Smooth muscle cell (in vitro differentiated cells): ENCODE measurements around the gene MRPL46. TPM values are rescaled to one million over a fixed set of nuclear protein-coding genes. Genes with fewer than 3 reads are reported as not detected.

ENCODE experiments used
- DNase-seq: peaks from one replicate; lab custom pipeline; 2025; ENCODE audit not compliant: unreplicated experiment; lab: John Stamatoyannopoulos, UW
- H2AFZ ChIP-seq: fragments of 200-600 bp; sonication (generic); 2 replicates; pipeline ENCODE4 v1.6.0; 2016; ENCODE audit warnings: antibody characterized with exemption, low read depth, mild to moderate bottlenecking
- H3F3A ChIP-seq: fragments of 200-600 bp; sonication (generic); 2 replicates; pipeline ENCODE4 v1.6.0; 2017; ENCODE audit warnings: antibody characterized with exemption, low read depth
- H3K27ac ChIP-seq: fragments of 200-600 bp; sonication (generic); 2 replicates; pipeline ENCODE4 v1.5.1; 2016; ENCODE audit warnings: low read depth, mild to moderate bottlenecking
- H3K27me3 ChIP-seq: fragments of 200-600 bp; sonication (generic); 2 replicates; pipeline ENCODE4 v1.6.1; 2016; ENCODE audit warnings: low read depth, mild to moderate bottlenecking
- H3K36me3 ChIP-seq: fragments of 200-600 bp; sonication (generic); 2 replicates; pipeline ENCODE4 v1.5.1; 2016; ENCODE audit warnings: low read depth
- H3K4me1 ChIP-seq: fragments of 200-600 bp; sonication (generic); 2 replicates; pipeline ENCODE4 v1.5.1; 2016; ENCODE audit warnings: low read depth
- H3K4me2 ChIP-seq: fragments of 200-600 bp; sonication (generic); 2 replicates; pipeline ENCODE4 v1.6.0; 2016; ENCODE audit warnings: mild to moderate bottlenecking
- H3K4me3 ChIP-seq: fragments of 200-600 bp; sonication (generic); 2 replicates; pipeline ENCODE4 v1.5.1; 2016; ENCODE audit warnings: mild to moderate bottlenecking
- H3K79me2 ChIP-seq: fragments of 200-600 bp; sonication (generic); 2 replicates; pipeline ENCODE4 v1.6.0; 2016; ENCODE audit warnings: low read depth, mild to moderate bottlenecking
- H3K9ac ChIP-seq: fragments of 200-600 bp; sonication (generic); 2 replicates; pipeline ENCODE4 v1.6.0; 2016; ENCODE audit warnings: low read depth
- H3K9me3 ChIP-seq: fragments of 200-600 bp; sonication (generic); replicated peaks from 2 replicates; pipeline ENCODE4 v1.5.1; 2016; ENCODE audit warnings: low read depth
- H4K20me1 ChIP-seq: fragments of 200-600 bp; sonication (generic); 2 replicates; pipeline ENCODE4 v1.6.0; 2016; ENCODE audit warnings: low read depth
- WGBS: methylation state at CpG from one replicate; pipeline ENCODE4 v1.1.7; 2016; ENCODE audit warnings: low lambda C conversion rate; 5-methylcytosine and 5-hydroxymethylcytosine counted together
- polyA plus RNA-seq: library from polyadenylated mRNA; unstranded; fragments of >200 nt; fragmentation: Nextera tagmentation; extraction: Ambion mirVana; gene quantifications from 2 replicates; pipeline ENCODE4 v1.2.1, GENCODE V29; 2016
- total RNA-seq: library from RNA; depleted of rRNA; stranded (reverse); fragments of >200 nt; gene quantifications from 2 replicates; pipeline ENCODE4 v1.2.3, GENCODE V29; 2014
- TF ChIP-seq, protein P1 (sequence below): fragments of 200-600 bp; sonication (generic); IDR thresholded peaks from 2 replicates; pipeline ENCODE4 v1.5.1; 2017; ENCODE audit warnings: borderline replicate concordance, mild to moderate bottlenecking, antibody characterized with exemption; ENCODE audit not compliant: insufficient read depth, poor library complexity, severe bottlenecking

MRPL46 gene
- total and polyA plus RNA-seq, 2 experiments from 2014 or later = 17.1 to 31.0 TPM

DNA sequence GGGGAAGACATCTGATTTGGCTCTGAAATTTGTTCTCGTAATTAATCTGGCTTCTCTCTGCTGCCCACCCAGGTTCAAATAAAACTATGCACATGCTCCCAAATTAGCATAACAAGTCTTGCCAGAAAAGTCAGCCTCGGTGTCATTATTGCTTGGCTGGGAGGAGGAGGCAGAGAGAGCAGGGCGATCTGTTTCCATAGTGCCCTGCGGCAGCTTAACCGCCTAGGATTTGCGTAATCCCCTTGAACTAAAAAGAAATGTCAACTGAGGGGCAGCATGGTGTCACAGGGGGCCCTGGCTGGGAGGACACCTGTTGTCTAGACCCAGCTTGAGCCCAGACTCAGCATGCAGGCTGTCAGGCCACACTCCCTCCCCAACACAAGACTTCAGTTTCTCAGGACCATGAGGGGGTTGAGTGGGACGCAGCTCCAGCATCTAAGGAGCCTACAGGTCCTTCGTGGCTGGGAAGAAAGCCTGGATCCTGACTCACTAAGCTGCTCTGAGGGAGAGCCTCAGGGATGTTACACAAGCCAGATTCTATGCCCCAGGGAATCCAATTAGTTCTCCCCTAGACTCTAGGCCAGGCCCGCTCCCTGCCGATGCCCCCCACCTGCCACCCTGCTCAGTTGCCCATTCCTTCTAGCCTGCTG is 17.6 kb upstream of the MRPL46 start:
- Histone ChIP-seq H3K27me3 (no peaks in the 10 kb centered on the region), H3K36me3 (no peaks in the 10 kb centered on the region), H3K4me2 (peak overlapping the region; percentile 22), H3K4me1 (peaks cover 21% of the 10 kb centered on the region), H3K79me2 (no peaks in the 10 kb centered on the region), H2AFZ (no peak overlapping the region), H4K20me1 (no peaks in the 10 kb centered on the region), H3K27ac (peak overlapping the region; percentile 21), H3K9me3 (no peaks in the 10 kb centered on the region), H3F3A (no peaks in the 10 kb centered on the region), H3K4me3 (no peak overlapping the region), H3K9ac (no peak overlapping the region)
- no peak for DNase-seq
- TF ChIP-seq, protein P1, sequence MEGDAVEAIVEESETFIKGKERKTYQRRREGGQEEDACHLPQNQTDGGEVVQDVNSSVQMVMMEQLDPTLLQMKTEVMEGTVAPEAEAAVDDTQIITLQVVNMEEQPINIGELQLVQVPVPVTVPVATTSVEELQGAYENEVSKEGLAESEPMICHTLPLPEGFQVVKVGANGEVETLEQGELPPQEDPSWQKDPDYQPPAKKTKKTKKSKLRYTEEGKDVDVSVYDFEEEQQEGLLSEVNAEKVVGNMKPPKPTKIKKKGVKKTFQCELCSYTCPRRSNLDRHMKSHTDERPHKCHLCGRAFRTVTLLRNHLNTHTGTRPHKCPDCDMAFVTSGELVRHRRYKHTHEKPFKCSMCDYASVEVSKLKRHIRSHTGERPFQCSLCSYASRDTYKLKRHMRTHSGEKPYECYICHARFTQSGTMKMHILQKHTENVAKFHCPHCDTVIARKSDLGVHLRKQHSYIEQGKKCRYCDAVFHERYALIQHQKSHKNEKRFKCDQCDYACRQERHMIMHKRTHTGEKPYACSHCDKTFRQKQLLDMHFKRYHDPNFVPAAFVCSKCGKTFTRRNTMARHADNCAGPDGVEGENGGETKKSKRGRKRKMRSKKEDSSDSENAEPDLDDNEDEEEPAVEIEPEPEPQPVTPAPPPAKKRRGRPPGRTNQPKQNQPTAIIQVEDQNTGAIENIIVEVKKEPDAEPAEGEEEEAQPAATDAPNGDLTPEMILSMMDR = no peak
- 26% methylated on average over 10 of the region's 10 CpGs for WGBS

DNA sequence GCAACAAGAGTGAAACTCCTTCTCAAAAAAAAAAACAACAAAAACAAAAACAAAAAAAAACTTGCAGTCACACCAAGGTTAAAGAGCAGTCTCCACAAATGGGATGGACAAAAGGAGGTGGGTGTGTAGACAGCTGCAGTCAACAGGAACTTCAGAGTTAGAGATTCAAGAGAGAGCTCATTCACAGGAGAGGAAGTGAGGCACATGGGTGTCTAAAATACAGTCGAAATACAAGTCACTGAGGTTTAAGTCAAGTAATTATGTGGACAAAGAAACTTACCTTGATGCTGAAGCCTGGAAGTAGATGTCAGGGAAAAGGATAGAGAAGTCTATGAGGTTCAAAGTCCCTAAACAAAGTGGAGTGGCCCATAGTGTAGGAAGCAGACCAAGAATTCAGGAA is 15.1 kb upstream of the MRPL46 start:
- Histone ChIP-seq H3K4me2 (no peak overlapping the region), H2AFZ (no peak overlapping the region), H3F3A (no peaks in the 10 kb centered on the region), H3K36me3 (no peaks in the 10 kb centered on the region), H3K4me3 (no peak overlapping the region), H3K27ac (no peak overlapping the region), H3K4me1 (peaks cover 18% of the 10 kb centered on the region), H3K27me3 (no peaks in the 10 kb centered on the region), H3K79me2 (no peaks in the 10 kb centered on the region), H3K9me3 (no peaks in the 10 kb centered on the region), H4K20me1 (no peaks in the 10 kb centered on the region), H3K9ac (no peak overlapping the region)
- no peak for DNase-seq
- TF ChIP-seq, protein P1 = no peak
- 87% methylated on average over 1 of the region's 1 CpG for WGBS

- H3K4me1 ChIP-seq = peaks cover 18% of the 10 kb centered on the region
- H3K9me3 ChIP-seq = no peaks in the 10 kb centered on the region
- H4K20me1 ChIP-seq = no peaks in the 10 kb centered on the region
- no peak overlapping the region for H3K4me2 ChIP-seq
- no peaks in the 10 kb centered on the region for H3K27me3 ChIP-seq
- no peak for DNase-seq
- H3K9ac ChIP-seq = no peak overlapping the region
- no peak overlapping the region for H2AFZ ChIP-seq
- WGBS = 86% methylated on average over 8 of the region's 8 CpGs
- no peaks in the 10 kb centered on the region for H3F3A ChIP-seq
- TF ChIP-seq, protein P1 = no peak
- H3K27ac ChIP-seq = no peak overlapping the region
- H3K79me2 ChIP-seq = no peaks in the 10 kb centered on the region
- H3K4me3 ChIP-seq = no peak overlapping the region
- no peaks in the 10 kb centered on the region for H3K36me3 ChIP-seq
These were observed 13.8 kb upstream of the MRPL46 start for GRCh38 chr15:88480981-88481380.

GRCh38 chr15:88479169-88479568 is 12.0 kb upstream of the MRPL46 start:
- Histone ChIP-seq H3K27ac (no peak overlapping the region), H3K79me2 (no peaks in the 10 kb centered on the region), H4K20me1 (no peaks in the 10 kb centered on the region), H3K9me3 (no peaks in the 10 kb centered on the region), H3K4me3 (no peak overlapping the region), H3K4me2 (no peak overlapping the region), H3K27me3 (no peaks in the 10 kb centered on the region), H3F3A (no peaks in the 10 kb centered on the region), H3K9ac (no peak overlapping the region), H2AFZ (no peak overlapping the region), H3K36me3 (no peaks in the 10 kb centered on the region), H3K4me1 (peaks cover 3% of the 10 kb centered on the region)
- TF ChIP-seq, protein P1 = no peak
- WGBS = 72% methylated on average over 3 of the region's 3 CpGs
- DNase-seq = no peak
